OCI-LY3 (cell line): ENCODE data around the gene DIPK1B.
"Not testable (repeated sequence)": the region's sequence is repeated elsewhere in the genome, so short reads cannot be mapped to it uniquely, and the experiment has no call there.

Experiments
- EZH2phosphoT487 ChIP-seq: fragments of 200-600 bp; shearing (Covaris generic); IDR thresholded peaks from 2 replicates; pipeline ENCODE4 v1.6.1; 2018; ENCODE audit warnings: antibody characterized with exemption, mixed run types, low read depth
- TF ChIP-seq, protein P1 (sequence below): fragments of 200-600, 300-600 bp; sonication (generic); IDR thresholded peaks from 2 replicates; pipeline ENCODE4 v1.5.1; 2014; ENCODE audit warnings: antibody characterized with exemption, low read length, low read depth

DNA sequence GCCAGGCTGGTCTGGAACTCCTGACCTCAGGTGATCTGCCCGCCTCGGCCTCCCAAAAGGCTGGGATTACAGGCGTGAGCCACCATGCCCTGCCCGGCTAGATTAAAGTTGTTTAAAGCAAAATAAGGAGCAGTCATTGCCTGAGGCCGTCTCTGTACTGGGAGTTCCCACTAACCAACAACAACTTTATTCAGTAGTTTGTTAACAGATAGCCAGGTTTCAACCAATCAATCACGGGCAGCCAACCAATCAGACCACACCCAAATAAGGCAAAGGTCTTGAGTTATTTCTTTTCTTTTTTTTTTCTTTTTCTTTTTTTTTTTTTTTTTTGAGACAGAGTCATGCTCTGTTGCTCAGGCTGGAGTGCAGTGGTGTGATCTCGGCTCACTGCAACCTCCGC lies 7.6 kb upstream of the DIPK1B start:
- TF ChIP-seq, protein P1, sequence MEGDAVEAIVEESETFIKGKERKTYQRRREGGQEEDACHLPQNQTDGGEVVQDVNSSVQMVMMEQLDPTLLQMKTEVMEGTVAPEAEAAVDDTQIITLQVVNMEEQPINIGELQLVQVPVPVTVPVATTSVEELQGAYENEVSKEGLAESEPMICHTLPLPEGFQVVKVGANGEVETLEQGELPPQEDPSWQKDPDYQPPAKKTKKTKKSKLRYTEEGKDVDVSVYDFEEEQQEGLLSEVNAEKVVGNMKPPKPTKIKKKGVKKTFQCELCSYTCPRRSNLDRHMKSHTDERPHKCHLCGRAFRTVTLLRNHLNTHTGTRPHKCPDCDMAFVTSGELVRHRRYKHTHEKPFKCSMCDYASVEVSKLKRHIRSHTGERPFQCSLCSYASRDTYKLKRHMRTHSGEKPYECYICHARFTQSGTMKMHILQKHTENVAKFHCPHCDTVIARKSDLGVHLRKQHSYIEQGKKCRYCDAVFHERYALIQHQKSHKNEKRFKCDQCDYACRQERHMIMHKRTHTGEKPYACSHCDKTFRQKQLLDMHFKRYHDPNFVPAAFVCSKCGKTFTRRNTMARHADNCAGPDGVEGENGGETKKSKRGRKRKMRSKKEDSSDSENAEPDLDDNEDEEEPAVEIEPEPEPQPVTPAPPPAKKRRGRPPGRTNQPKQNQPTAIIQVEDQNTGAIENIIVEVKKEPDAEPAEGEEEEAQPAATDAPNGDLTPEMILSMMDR, result not testable (repeated sequence)
- TF ChIP-seq EZH2phosphoT487, result not testable (repeated sequence)
